HG03571 (cell line): Measurements from ENCODE around the gene PIP.
"Not testable (repeated sequence)": the region's sequence is repeated elsewhere in the genome, so short reads cannot be mapped to it uniquely, and the experiment has no call there.

Source experiments
- ATAC-seq: cut with Tn5 transposase; IDR thresholded peaks from one replicate; pipeline ENCODE4 v1.9.1; 2021; ENCODE audit not compliant: unreplicated experiment

PIP gene

GRCh38 chr7:143131781-143132180, at the start of gene PIP:
Gene PIP (plus strand): TSS chr7:143132077. CDS start chr7:143132117, 40 bp downstream.
- no peak for ATAC-seq

GRCh38 chr7:143085109-143085508, 46.8 kb upstream of the PIP start:
- ATAC-seq: no peak

GRCh38 chr7:143085610-143086009, 46.3 kb upstream of the PIP start:
- not testable (repeated sequence) for ATAC-seq

- ATAC-seq: not testable (repeated sequence)
These were observed 43.2 kb upstream of the PIP start for GRCh38 chr7:143088549-143089231.

- no peak for ATAC-seq
These were observed 35.7 kb upstream of the PIP start for GRCh38 chr7:143096146-143096545.

- ATAC-seq: not testable (repeated sequence)
These were observed 32.3 kb upstream of the PIP start for GRCh38 chr7:143099579-143099978.

- ATAC-seq: no peak
These were observed 27.1 kb upstream of the PIP start for GRCh38 chr7:143104759-143105158.

- ATAC-seq: not testable (repeated sequence)
These were observed 23.9 kb upstream of the PIP start for GRCh38 chr7:143108019-143108418.

GRCh38 chr7:143117395-143117794, 14.5 kb upstream of the PIP start:
- no peak for ATAC-seq

GRCh38 chr7:143120691-143121405, 11.0 kb upstream of the PIP start:
- ATAC-seq: no peak

- not testable (repeated sequence) for ATAC-seq
These were observed 8.6 kb upstream of the PIP start for GRCh38 chr7:143123326-143123725.

GRCh38 chr7:143126146-143126545, 5.7 kb upstream of the PIP start:
- no peak for ATAC-seq

- no peak for ATAC-seq
These were observed 2.8 kb upstream of the PIP start for GRCh38 chr7:143129051-143129450.

GRCh38 chr7:143129477-143129876, 2.4 kb upstream of the PIP start:
- no peak for ATAC-seq

GRCh38 chr7:143130541-143130940, 1.3 kb upstream of the PIP start:
- no peak for ATAC-seq

- no peak for ATAC-seq
These were observed 15.2 kb downstream of the PIP start for GRCh38 chr7:143147070-143147469.

GRCh38 chr7:143148050-143148449, 16.2 kb downstream of the PIP start:
- ATAC-seq: no peak

- no peak for ATAC-seq
These were observed 16.8 kb downstream of the PIP start for GRCh38 chr7:143148651-143149050.

- ATAC-seq: not testable (repeated sequence)
These were observed 18.8 kb downstream of the PIP start for GRCh38 chr7:143150696-143151095.

GRCh38 chr7:143158617-143159016, 26.7 kb downstream of the PIP start:
- ATAC-seq: not testable (repeated sequence)

GRCh38 chr7:143171697-143172096, 39.8 kb downstream of the PIP start:
- ATAC-seq: no peak

GRCh38 chr7:143172354-143172753, 40.5 kb downstream of the PIP start:
- ATAC-seq: no peak
